ENCODE measurements around the gene SLC35E2B.

- TF ChIP-seq CTCF (IDR thresholded peaks at IDR 0.05): no peak
- no peak for TF ChIP-seq ZNF416 (CRISPR knock-in tag; IDR thresholded peaks at IDR 0.05)
- no peak for TF ChIP-seq SMAD4 (CRISPR knock-in tag; IDR thresholded peaks at IDR 0.05)
- TF ChIP-seq CREM (CRISPR knock-in tag; IDR thresholded peaks at IDR 0.05): no peak
- no peak for TF ChIP-seq TEAD1 (CRISPR knock-in tag; IDR thresholded peaks at IDR 0.05)
- TF ChIP-seq MLX (CRISPR knock-in tag; IDR thresholded peaks at IDR 0.05): no peak
- TF ChIP-seq E2F1 (CRISPR knock-in tag; IDR thresholded peaks at IDR 0.05): no peak
- no peak for TF ChIP-seq JUN (CRISPR knock-in tag; IDR thresholded peaks at IDR 0.05)
- TF ChIP-seq AFF4 (CRISPR knock-in tag; IDR thresholded peaks at IDR 0.05; ENCODE audit: borderline replicate concordance): no peak
- TF ChIP-seq ZSCAN18 (CRISPR knock-in tag; IDR thresholded peaks at IDR 0.05): no peak
- no peak for TF ChIP-seq ATF3 (CRISPR knock-in tag; conservative IDR thresholded peaks at IDR 0.05)
- no peak for TF ChIP-seq NFYB (CRISPR knock-in tag; conservative IDR thresholded peaks at IDR 0.05; ENCODE audit: low read depth)
- TF ChIP-seq PRDM15 (CRISPR knock-in tag; IDR thresholded peaks at IDR 0.05): no peak
- no peak for TF ChIP-seq ZNF512 (CRISPR knock-in tag; IDR thresholded peaks at IDR 0.05; ENCODE audit: borderline replicate concordance)
These were observed 67.2 kb downstream of the SLC35E2B start for GRCh38 chr1:1625404-1625775.
